ENCODE measurements around the gene CFAP92.

DNA sequence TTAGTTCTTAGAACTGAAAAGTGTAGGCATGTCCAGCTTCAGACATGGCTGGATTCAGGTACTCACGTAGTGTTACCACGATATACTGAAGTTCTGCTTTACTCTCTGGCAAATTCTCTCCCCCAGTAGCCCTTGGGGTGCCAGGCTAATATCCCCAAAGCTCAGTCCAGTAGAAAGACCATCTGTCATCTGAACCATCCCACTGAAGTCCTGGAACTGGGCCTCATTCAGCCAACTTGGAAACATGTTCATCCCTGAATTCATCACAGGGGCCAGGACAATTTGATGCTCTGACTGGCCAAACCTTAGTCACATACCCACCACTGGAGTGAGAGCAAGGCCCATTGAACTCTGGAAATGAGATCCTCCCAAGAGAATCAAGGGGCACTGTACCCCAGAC, 15.4 kb upstream of the CFAP92 start:
- no peak for TF ChIP-seq EZH2 (IDR thresholded peaks at IDR 0.05; ENCODE audit: low read length, unreplicated experiment)
- TF ChIP-seq CTCF (conservative IDR thresholded peaks at IDR 0.05; ENCODE audit: low read depth, low read length), result no peak
- no peak for TF ChIP-seq EZH2phosphoT487 (IDR thresholded peaks at IDR 0.05; ENCODE audit: borderline replicate concordance, low read length)
